Esophagus muscularis mucosa (tissue), 4 donors: Measurements from ENCODE around the gene ARMC12.

Experiments used
- CTCF ChIP-seq, 3 experiments: fragments of 200-600 bp in 2 of 3; fragments of 450-650 bp in 1 of 3; sonication (generic) in 2 of 3; IDR thresholded peaks; one replicate each; pipeline ENCODE4 v1.5.1; 2017 to 2019; ENCODE audit warnings: antibody characterized with exemption in 3 of 3, mild to moderate bottlenecking in 2 of 3, moderate library complexity in 1 of 3
- EP300 ChIP-seq: sonication (generic); formaldehyde crosslinking; IDR thresholded peaks from one replicate; pipeline ENCODE4 v1.6.1; 2017; ENCODE audit warnings: antibody characterized with exemption
- POLR2A ChIP-seq: fragments of 450-650 bp; IDR thresholded peaks from one replicate; pipeline ENCODE4 v1.6.1; 2017; ENCODE audit warnings: antibody characterized with exemption, moderate library complexity, mild to moderate bottlenecking, low read depth

- TF ChIP-seq CTCF (IDR thresholded peaks at IDR 0.05) = no peak
- TF ChIP-seq POLR2A = no peak
- TF ChIP-seq EP300 = no peak
Observed at GRCh38 chr6:35781290-35781689, 44.5 kb downstream of the ARMC12 start.
